ENCODE data around the gene GLT1D1.
A peak's percentile ranks its signal among the peaks of the same experiment; 100 is the strongest.

GLT1D1 gene

GRCh38 chr12:128969480-128970055 is 116.3 kb downstream of the GLT1D1 start:
- DNase-seq, result peak; percentile 97

GRCh38 chr12:128970110-128970509 is 116.8 kb downstream of the GLT1D1 start:
- no peak for DNase-seq

GRCh38 chr12:128970941-128971340 is 117.7 kb downstream of the GLT1D1 start:
- DNase-seq, result no peak

GRCh38 chr12:128971802-128972201 is 118.5 kb downstream of the GLT1D1 start:
- DNase-seq, result peak; percentile 23

- DNase-seq, result no peak
These were observed 120.8 kb downstream of the GLT1D1 start for GRCh38 chr12:128973883-128974681.

GRCh38 chr12:128974881-128975280 is 121.6 kb downstream of the GLT1D1 start:
- DNase-seq, result no peak

GRCh38 chr12:128976120-128976738 is 123.0 kb downstream of the GLT1D1 start:
- DNase-seq, result no peak

GRCh38 chr12:128977441-128977840 is 124.2 kb downstream of the GLT1D1 start:
- no peak for DNase-seq

- DNase-seq, result no peak
These were observed 124.8 kb downstream of the GLT1D1 start for GRCh38 chr12:128978067-128978466.

GRCh38 chr12:128980623-128981022 is 127.3 kb downstream of the GLT1D1 start:
- DNase-seq, result no peak

GRCh38 chr12:128981971-128982533 is 128.8 kb downstream of the GLT1D1 start:
- DNase-seq, result no peak

GRCh38 chr12:128982933-128983332 is 129.7 kb downstream of the GLT1D1 start:
- DNase-seq, result no peak

- no peak for DNase-seq
These were observed 130.1 kb downstream of the GLT1D1 start for GRCh38 chr12:128983371-128983770.

GRCh38 chr12:128986957-128987356 is 133.7 kb downstream of the GLT1D1 start:
- DNase-seq, result no peak

- DNase-seq, result no peak
These were observed 136.0 kb downstream of the GLT1D1 start for GRCh38 chr12:128989287-128989686.

GRCh38 chr12:128991716-128992115 is 138.4 kb downstream of the GLT1D1 start:
- DNase-seq, result no peak

- no peak for DNase-seq
These were observed 138.8 kb downstream of the GLT1D1 start for GRCh38 chr12:128992116-128992515.

GRCh38 chr12:128992550-128992949 is 139.3 kb downstream of the GLT1D1 start:
- DNase-seq, result no peak

GRCh38 chr12:128994856-128995255 is 141.6 kb downstream of the GLT1D1 start:
- peak; percentile 76 for DNase-seq

- no peak for DNase-seq
These were observed 142.3 kb downstream of the GLT1D1 start for GRCh38 chr12:128995619-128996018.

- peak; percentile 58 for DNase-seq
These were observed 148.5 kb downstream of the GLT1D1 start for GRCh38 chr12:129001826-129002225.

GRCh38 chr12:129002427-129002826 is 149.1 kb downstream of the GLT1D1 start:
- DNase-seq, result no peak

GRCh38 chr12:129005416-129005815 is 152.1 kb downstream of the GLT1D1 start:
- DNase-seq, result no peak

- DNase-seq, result no peak
These were observed 152.6 kb downstream of the GLT1D1 start for GRCh38 chr12:129005829-129006228.
